Nephron progenitor cell (in vitro differentiated cells): Measurements from ENCODE around the gene WDR55.

ENCODE experiments used
- DNase-seq: peaks from one replicate; pipeline ENCODE4 v3.0.0; 2021
- H3K27ac Mint-ChIP-seq: 2 replicates; pipeline ENCODE4 v1.8.0; 2021; ENCODE audit warnings: mild to moderate bottlenecking, moderate library complexity, mixed read lengths
- H3K27me3 Mint-ChIP-seq: 2 replicates; pipeline ENCODE4 v1.8.0; 2021; ENCODE audit warnings: mild to moderate bottlenecking, low read depth, mixed read lengths; ENCODE audit not compliant: poor library complexity
- H3K36me3 Mint-ChIP-seq: 2 replicates; pipeline ENCODE4 v1.8.0; 2021; ENCODE audit warnings: low read depth, mixed read lengths
- H3K4me1 Mint-ChIP-seq: 2 replicates; pipeline ENCODE4 v1.8.0; 2021; ENCODE audit warnings: mixed read lengths
- H3K4me3 Mint-ChIP-seq: 2 replicates; pipeline ENCODE4 v1.8.0; 2021; ENCODE audit warnings: mild to moderate bottlenecking, moderate library complexity, mixed read lengths
- H3K9me3 Mint-ChIP-seq: 2 replicates; pipeline ENCODE4 v1.8.0; 2021; ENCODE audit warnings: mild to moderate bottlenecking, moderate library complexity, mixed read lengths
- TF ChIP-seq, protein P1 (sequence below): fragments of 200-600 bp; sonication (generic); IDR thresholded peaks from 2 replicates; pipeline ENCODE4 v1.5.0; 2021; ENCODE audit warnings: antibody characterized with exemption

WDR55 gene

DNA sequence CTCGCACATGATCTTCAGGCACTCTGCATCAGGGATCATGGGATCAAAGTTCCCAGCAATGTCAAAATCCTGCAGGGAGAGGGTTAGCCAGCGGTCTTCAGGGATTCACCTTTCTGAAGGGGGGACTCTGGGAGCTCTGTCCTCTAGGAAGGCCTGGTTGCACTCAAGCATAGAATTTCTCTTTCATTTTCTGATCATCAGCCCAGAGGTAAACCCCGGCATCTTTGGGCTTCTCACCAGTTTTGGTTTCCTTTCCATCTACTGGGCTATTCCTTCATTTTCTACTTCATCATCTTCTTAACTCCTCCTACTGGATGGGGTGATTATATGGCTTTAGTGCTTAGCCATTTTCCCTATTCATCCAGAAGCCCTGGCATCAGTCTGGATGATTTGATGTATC, 13.2 kb downstream of the WDR55 start:
- H3K4me1 Mint-ChIP-seq: no peaks in the 10 kb centered on the region
- TF ChIP-seq, protein P1, sequence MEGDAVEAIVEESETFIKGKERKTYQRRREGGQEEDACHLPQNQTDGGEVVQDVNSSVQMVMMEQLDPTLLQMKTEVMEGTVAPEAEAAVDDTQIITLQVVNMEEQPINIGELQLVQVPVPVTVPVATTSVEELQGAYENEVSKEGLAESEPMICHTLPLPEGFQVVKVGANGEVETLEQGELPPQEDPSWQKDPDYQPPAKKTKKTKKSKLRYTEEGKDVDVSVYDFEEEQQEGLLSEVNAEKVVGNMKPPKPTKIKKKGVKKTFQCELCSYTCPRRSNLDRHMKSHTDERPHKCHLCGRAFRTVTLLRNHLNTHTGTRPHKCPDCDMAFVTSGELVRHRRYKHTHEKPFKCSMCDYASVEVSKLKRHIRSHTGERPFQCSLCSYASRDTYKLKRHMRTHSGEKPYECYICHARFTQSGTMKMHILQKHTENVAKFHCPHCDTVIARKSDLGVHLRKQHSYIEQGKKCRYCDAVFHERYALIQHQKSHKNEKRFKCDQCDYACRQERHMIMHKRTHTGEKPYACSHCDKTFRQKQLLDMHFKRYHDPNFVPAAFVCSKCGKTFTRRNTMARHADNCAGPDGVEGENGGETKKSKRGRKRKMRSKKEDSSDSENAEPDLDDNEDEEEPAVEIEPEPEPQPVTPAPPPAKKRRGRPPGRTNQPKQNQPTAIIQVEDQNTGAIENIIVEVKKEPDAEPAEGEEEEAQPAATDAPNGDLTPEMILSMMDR: no peak
- no peak overlapping the region for H3K4me3 Mint-ChIP-seq
- no peaks in the 10 kb centered on the region for H3K27me3 Mint-ChIP-seq
- no peaks in the 10 kb centered on the region for H3K9me3 Mint-ChIP-seq
- H3K36me3 Mint-ChIP-seq: peaks cover 67% of the 10 kb centered on the region
- no peak for DNase-seq
- H3K27ac Mint-ChIP-seq: no peak overlapping the region

DNA sequence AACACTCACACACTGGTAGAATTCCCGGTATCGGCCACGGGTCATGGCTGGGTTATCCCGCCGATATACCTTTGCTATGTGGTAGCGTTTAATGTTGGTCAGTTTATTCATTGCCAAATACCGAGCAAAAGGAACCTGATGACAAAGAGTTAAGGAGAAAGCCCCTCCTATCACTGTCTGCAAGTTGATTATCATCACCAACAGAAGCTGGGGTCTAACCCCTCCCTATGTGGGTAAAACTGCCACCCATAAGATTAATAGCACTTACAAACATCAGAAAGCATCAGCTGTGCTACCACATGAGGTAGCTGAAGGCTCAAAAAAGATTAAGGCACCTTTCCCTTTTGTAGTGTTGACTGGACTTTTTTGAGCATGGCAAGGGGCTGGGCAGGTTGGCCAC, 14.3 kb downstream of the WDR55 start:
- DNase-seq: no peak
- Mint-ChIP-seq H3K27ac (no peak overlapping the region), H3K36me3 (peaks cover 70% of the 10 kb centered on the region), H3K4me1 (no peaks in the 10 kb centered on the region), H3K4me3 (no peak overlapping the region), H3K9me3 (no peaks in the 10 kb centered on the region), H3K27me3 (no peaks in the 10 kb centered on the region)
- TF ChIP-seq, protein P1: no peak

DNA sequence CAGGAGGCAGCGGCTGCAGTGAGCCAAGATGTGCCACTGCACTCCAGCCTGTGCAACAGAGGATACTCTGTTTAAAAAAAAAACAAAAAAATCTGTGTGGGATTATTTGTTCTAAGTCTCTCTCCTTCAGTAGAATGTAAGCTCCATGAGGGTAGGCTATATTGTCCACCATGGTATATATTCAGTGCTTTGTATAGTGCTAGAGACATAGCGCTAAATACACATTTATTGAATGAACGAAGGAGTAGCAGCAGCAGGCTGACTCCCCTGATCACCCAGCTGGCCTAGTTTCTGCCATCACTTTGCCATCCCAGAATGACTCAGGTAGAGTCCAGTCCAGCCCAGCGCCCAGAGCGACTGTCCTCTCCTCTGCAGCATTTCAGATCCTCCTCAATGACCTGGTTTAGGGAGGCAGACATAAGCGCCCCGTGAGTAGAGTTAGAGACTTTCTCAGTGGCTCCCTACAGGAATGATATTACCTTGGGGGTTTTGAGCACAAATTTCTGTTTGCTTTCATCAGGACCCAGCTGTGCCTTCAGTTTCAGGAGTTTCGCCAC, 25.8 kb downstream of the WDR55 start:
- TF ChIP-seq, protein P1: no peak
- Mint-ChIP-seq H3K4me3 (peak overlapping the region; percentile 99), H3K36me3 (peaks cover 37% of the 10 kb centered on the region), H3K9me3 (no peaks in the 10 kb centered on the region), H3K4me1 (peaks cover 37% of the 10 kb centered on the region), H3K27ac (peak overlapping the region; percentile 98), H3K27me3 (peaks cover 3% of the 10 kb centered on the region)
- no peak for DNase-seq

DNA sequence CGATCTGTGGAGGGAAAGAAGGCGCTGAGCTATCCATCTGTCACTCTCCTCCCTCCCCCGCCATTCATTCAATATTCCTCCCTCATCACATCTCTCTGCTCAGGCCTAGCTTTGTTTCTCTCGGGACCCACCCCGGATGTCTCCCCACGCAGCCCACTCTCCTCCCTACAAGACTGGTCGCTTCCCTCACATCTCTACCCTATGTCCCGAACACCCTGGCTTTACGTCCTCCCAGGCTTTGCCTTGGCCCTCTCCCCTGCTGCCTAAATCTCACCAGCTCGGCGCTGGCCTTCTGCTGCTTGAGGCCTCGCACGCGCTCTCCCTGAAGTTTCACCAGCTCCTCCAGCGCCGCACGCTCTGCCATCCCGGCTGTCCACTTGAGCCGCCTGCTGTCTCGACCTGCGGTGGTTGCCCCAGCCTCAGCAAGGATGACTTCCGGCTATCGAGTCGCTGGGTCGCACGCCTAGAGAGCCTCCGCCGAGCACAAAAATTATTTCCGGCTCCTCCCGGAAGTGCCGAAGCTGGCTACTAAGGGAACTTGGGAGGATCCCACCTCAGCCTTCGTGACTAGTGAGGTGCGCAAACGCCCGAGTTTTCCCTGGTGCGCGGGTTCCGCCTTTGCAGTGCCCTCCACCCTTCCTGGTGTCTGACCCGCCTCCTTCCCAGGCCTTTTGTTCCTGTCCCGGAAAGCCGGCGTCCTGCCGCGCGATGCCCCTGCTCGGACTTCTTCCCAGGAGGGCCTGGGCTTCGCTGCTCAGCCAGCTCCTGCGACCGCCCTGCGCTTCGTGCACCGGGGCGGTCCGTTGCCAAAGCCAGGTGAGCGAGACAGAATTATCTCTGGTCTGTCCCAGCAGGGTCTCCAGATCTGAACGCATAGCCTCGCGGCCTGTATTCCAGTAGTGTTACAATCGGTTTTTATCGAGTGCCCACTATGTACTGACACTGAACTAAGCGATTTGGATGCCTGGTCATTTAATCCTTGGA, 26.5 kb downstream of the WDR55 start, which contains the start of the genes HARS1 and HARS2:
Gene HARS1 (minus strand): TSS at position 430 of the 984 bp plus-strand sequence. CDS start 66 bp downstream, at position 364.
Gene HARS2 (plus strand): TSS at position 515 of the 984 bp plus-strand sequence. CDS start 194 bp downstream, at position 709.
- H3K9me3 Mint-ChIP-seq: no peaks in the 10 kb centered on the region
- DNase-seq: peak; percentile 86
- TF ChIP-seq, protein P1: no peak
- peaks cover 45% of the 10 kb centered on the region for H3K36me3 Mint-ChIP-seq
- H3K4me1 Mint-ChIP-seq: peaks cover 37% of the 10 kb centered on the region
- peak within 1 kb of the TSS; percentile 99 for H3K4me3 Mint-ChIP-seq
- peak within 1 kb of the TSS; percentile 98 for H3K27ac Mint-ChIP-seq
- peaks cover 3% of the 10 kb centered on the region for H3K27me3 Mint-ChIP-seq

DNA sequence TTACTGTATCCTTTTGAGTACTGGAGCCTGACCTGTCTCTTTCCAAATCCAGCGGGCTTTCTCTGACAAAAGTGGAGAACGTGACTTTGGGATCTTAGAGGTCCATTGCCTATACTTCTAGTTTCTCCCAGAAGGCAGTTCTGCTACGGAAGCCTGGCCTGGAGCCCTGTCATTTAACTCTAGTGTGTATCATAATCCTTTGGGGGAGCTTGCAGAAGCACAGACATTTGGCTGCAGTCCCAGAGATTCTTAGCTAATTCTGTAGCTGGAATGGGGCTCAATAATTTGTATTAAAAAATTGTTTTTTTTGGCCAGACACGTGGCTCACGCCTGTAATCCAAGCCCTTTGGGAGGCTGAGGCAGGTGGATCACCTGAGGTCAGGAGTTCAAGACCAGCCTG, 29.6 kb downstream of the WDR55 start:
- H3K4me3 Mint-ChIP-seq: no peak overlapping the region
- H3K4me1 Mint-ChIP-seq: peaks cover 37% of the 10 kb centered on the region
- H3K27ac Mint-ChIP-seq: no peak overlapping the region
- no peaks in the 10 kb centered on the region for H3K9me3 Mint-ChIP-seq
- H3K27me3 Mint-ChIP-seq: peaks cover 3% of the 10 kb centered on the region
- TF ChIP-seq, protein P1: no peak
- DNase-seq: no peak
- peaks cover 63% of the 10 kb centered on the region for H3K36me3 Mint-ChIP-seq
